Thyroid gland (tissue), 4 donors: ENCODE measurements around the gene MNAT1.

Experiments used
- POLR2A ChIP-seq, 2 donors: fragments of 450-650 bp; IDR thresholded peaks; one replicate each; pipeline ENCODE4 v1.6.1; 2017; ENCODE audit warnings: antibody characterized with exemption in 2 of 2, mild to moderate bottlenecking in 2 of 2, moderate library complexity in 1 of 2
- TF ChIP-seq, protein P1 (sequence below), 6 experiments: fragments of 200-600 bp in 3 of 6; fragments of 450-650 bp in 3 of 6; sonication (generic) in 3 of 6; IDR thresholded peaks; one replicate each; pipeline ENCODE4 v1.5.1; 2016 to 2019; ENCODE audit warnings: antibody characterized with exemption in 6 of 6, mild to moderate bottlenecking in 2 of 6, inconsistent platforms in 1 of 6, moderate library complexity in 1 of 6

DNA sequence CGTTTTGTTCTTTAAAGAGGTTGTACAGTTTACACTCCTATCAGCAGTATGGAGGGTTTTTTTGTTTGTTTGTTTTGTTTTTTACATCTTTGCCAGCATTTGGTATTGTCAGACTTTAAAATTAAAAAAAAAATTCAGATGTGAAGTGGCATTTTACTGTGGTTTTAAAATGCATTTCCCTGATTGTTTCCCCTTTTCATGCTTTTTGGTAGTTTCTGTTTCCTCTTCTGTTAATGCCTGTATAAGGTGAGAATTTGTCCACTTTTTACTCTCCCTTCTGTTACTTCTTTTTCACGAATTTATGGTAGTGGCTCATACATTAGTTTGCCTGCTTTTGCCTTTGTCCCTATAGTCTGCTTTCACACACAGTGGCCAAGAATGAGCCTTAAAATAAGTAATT, 36.6 kb downstream of the MNAT1 start:
- TF ChIP-seq, protein P1, sequence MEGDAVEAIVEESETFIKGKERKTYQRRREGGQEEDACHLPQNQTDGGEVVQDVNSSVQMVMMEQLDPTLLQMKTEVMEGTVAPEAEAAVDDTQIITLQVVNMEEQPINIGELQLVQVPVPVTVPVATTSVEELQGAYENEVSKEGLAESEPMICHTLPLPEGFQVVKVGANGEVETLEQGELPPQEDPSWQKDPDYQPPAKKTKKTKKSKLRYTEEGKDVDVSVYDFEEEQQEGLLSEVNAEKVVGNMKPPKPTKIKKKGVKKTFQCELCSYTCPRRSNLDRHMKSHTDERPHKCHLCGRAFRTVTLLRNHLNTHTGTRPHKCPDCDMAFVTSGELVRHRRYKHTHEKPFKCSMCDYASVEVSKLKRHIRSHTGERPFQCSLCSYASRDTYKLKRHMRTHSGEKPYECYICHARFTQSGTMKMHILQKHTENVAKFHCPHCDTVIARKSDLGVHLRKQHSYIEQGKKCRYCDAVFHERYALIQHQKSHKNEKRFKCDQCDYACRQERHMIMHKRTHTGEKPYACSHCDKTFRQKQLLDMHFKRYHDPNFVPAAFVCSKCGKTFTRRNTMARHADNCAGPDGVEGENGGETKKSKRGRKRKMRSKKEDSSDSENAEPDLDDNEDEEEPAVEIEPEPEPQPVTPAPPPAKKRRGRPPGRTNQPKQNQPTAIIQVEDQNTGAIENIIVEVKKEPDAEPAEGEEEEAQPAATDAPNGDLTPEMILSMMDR (IDR thresholded peaks at IDR 0.05) = no peak
- TF ChIP-seq POLR2A (IDR thresholded peaks at IDR 0.05) = no peak
